Measurements from ENCODE around the gene HK1.
"Not testable (repeated sequence)": the region's sequence is repeated elsewhere in the genome, so short reads cannot be mapped to it uniquely, and the experiment has no call there.

The HK1 gene

DNA sequence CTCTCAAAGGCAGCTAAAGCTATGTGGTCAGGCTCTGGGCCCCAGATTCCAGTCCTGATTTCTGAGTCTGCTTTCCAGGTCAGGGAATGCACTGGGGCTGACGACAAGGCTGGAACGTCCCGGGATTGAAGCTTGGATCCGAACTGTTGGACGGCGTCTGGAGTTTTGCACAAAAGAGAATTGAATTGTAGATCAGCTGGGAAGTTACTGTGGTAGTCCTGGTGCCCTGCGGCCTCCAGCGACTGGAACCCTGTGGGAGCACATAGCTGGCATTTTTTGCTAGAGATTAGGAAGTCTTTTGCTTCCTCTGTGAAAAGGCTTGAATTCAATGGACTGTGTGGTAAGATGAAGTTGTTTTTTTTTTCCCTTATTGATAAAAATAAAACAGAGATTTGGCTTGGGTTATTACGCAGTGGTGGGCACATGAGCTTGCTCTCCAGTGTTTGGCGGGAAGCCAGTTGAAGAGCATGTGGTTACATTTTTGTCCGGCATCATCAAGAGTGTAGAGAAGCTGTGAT, at the start of gene HK1:
Gene HK1 (plus strand): TSS at position 51 of the 518 bp plus-strand sequence.
- DNase-seq (ENCODE audit: insufficient read length, low spot score) (no peak), FAIRE-seq (no peak)

DNA sequence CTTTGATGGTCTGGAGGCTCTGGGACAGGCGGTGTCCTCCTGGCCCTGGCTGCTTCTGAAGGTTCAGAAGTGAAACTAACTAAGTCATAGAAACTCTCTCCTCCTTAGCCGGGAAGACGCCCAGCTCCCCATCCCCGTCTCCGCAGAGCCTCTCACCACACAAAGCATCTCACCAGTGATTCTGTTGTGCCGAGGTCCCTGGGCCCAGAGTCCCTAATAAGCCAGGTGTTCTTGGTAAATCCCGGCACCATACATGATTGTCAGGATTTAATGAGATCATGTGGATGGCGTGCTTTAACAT, 48.7 kb upstream of the HK1 start:
- no peak for DNase-seq (ENCODE audit: insufficient read length, low spot score)

DNA sequence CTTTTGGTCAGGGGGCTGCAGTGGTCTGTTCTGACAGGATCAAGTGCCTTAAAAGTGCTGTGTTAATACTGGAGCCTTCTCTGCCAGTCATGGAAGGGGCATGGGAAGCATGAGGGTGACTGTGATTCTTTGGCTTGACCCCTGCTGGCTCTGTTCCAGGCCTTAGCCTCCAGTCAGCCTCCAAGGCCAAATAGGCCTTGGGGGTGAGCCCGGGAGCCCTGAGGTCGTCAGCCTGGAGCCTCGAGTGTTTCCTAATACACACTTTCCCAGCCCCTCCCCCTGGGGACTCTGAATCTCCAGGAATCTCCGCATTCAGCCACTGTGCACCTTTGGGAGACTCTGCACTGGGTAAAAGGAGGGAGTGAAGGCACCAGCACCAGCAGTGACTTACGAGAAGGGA, 48.2 kb upstream of the HK1 start:
- DNase-seq (ENCODE audit: insufficient read length, low spot score) (no peak), FAIRE-seq (no peak)

More for the DNA sequence above, 48.7 kb upstream of the HK1 start:
- no peak for FAIRE-seq

DNA sequence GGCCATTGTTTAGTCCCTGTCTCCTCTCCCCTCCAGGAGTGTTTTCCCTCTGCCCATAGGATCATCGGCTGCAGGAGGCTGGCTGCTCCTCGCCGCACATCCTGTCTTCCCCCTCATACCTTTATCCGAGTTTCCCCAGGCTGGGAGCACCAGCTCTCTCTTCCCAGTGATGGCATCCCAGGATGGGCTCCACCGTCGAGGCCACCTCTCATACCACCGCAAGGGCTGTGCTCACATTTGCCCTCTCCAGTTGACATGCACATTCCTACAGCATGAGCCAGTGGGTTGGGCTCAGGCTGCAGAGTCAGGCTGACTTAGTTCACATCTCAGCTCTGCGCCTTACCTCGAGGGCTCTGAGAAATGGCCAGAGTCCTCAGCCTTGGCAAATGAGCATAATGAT, 46.0 kb upstream of the HK1 start:
- DNase-seq (ENCODE audit: insufficient read length, low spot score) (peak; percentile 84), FAIRE-seq (peak; percentile 80)

GRCh38 chr10:69232736-69233480, 45.4 kb upstream of the HK1 start:
- FAIRE-seq (no peak), DNase-seq (ENCODE audit: insufficient read length, low spot score) (no peak)

- DNase-seq (ENCODE audit: insufficient read length, low spot score) (no peak), FAIRE-seq (no peak)
Observed at GRCh38 chr10:69234447-69234846, 43.8 kb upstream of the HK1 start.

DNA sequence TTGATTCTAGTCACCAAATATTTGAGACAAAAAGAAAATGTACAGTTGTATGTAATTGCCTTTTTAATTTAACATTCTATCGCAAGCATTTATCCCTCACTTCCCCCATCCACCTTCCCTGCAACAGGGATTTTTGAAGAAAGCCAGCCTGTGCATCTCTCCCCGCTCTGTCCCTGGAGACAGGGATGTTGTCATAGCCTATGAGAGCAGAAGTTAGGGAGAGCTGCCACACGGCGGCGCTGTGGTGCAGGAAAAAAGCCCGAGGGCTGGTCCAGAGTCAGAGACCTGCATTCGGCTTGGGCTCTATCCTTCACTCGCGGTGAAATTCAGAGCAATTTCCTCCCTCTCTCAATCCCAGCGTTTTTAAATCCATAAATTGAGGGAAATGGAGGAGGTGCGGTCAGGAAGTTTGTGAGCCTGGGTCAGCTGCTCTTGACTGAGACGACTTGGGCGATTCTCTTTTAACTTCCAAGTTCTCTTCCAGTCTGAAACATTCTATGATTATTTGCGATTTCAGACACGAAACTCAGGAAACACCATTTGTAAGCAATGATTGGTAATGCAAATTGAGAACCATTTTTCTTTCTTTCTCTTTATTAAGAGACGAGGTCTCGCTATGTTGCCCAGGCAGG, 40.7 kb upstream of the HK1 start:
- DNase-seq (ENCODE audit: insufficient read length, low spot score) (peak; percentile 86), FAIRE-seq (no peak)

GRCh38 chr10:69239136-69239535, 39.2 kb upstream of the HK1 start:
- no peak for DNase-seq (ENCODE audit: insufficient read length, low spot score)
- FAIRE-seq = no peak

DNA sequence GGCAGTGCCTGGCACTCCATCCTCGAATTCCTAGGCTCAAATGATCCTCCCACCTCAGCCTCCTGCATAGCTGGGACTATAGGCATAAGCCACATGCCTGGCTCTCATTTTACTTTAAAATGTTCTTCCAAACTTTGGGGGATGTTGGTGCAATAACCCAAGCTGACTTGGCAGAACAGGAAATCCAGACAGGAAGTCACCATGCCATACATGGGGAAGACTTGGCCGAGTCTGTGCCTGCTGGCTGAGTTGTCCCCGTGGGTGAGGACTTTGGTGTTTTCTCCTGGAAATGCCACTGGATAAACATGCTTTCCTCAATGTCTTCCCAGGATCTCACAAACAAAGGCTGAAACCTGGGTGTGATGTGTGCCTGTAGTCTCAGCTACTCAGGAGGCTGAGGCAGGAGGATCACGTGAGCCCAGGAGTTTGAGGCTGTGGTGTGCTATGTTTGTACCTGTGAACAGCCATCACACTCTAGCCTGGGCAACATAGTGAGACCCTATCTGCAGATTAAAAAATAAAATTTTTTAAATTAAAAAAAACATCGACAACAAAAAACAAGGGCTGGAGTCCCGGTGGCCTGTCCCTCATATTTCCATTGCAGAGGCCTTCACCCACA, 38.4 kb upstream of the HK1 start:
- no peak for FAIRE-seq
- no peak for DNase-seq (ENCODE audit: insufficient read length, low spot score)

GRCh38 chr10:69240455-69240854, 37.8 kb upstream of the HK1 start:
- FAIRE-seq = no peak
- DNase-seq (ENCODE audit: insufficient read length, low spot score) = no peak

- FAIRE-seq = no peak
- no peak for DNase-seq (ENCODE audit: insufficient read length, low spot score)
Observed at GRCh38 chr10:69241575-69241974, 36.7 kb upstream of the HK1 start.

DNA sequence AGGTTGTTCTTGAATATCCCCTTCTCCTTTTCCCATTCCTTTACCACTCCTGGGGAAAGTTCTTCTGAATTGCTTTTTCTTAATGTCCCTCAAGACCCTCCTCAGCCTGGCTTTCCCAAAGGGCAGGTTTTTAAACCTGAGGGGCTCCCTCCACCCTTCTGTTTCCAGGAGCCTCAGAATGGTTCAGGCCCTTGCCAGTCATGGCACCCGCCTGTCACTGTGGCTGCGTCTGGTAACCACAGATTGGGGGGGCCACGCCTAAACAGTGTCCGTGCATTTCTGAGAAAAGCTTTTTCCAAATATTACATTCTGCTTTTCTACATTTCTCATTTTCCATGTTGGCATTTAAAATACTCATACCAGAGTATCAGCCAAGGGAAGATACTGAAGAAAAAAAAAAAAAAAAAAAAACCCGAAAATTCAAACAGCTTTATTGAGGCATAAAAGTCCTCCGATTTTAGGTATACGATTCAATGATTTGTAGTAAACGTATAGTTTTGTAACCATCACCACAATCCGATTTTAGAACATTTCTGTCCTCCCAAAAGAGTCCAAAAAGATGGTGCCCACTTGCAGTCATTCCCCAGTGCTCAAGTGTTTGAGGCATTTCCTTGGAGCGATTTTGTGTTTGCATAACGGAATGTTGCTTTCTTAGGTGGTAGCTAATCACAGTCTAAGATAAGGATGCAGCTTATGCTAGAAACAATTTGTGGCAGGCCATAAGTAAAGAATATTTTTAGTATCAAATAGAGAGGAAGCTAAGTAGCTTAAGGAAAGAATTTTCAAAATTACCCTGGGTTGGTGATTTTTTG, 36.0 kb upstream of the HK1 start:
- FAIRE-seq = no peak
- no peak for DNase-seq (ENCODE audit: insufficient read length, low spot score)

- no peak for DNase-seq (ENCODE audit: insufficient read length, low spot score)
- no peak for FAIRE-seq
Observed at GRCh38 chr10:69242852-69243212, 35.5 kb upstream of the HK1 start.

GRCh38 chr10:69243817-69244216, 34.5 kb upstream of the HK1 start:
- no peak for FAIRE-seq

GRCh38 chr10:69246036-69246435, 32.3 kb upstream of the HK1 start:
- DNase-seq (ENCODE audit: insufficient read length, low spot score) = no peak
- FAIRE-seq = no peak

More at GRCh38 chr10:69243817-69244216, 34.5 kb upstream of the HK1 start:
- DNase-seq (ENCODE audit: insufficient read length, low spot score) = no peak

DNA sequence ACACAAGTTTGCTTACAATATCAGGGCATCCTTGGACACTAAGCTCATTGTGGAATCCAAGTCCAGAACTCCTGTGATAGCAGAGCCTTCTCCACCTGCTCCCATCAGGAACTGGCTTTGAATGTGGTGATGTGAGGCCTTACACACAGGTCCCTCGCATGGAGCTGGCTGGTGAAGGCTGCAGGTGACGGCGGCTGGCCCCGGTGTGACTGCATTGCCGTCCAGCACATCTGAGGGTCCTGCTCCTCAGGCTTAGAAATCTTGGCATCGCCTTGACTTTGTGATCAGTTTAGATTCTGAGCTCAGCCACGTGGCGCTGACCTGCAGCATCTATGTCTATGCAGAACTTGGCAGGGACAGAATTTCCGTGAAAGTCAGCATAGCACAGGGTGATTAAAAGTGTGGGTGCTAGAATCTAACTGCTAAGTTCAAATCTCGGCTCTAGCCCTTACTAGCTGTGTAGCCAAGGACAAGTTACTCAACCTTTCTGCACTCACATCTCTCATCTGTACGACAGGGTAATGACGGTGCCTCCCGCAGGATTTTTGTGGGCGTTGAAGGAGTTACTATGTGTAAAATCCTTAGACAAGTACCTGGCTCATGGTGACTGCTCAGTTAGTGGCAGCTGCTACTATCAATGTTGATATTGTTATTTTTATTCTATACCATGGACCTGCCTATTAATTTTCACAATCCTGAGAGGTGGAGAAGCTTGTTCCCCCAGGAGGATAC, 31.5 kb upstream of the HK1 start:
- no peak for FAIRE-seq

DNA sequence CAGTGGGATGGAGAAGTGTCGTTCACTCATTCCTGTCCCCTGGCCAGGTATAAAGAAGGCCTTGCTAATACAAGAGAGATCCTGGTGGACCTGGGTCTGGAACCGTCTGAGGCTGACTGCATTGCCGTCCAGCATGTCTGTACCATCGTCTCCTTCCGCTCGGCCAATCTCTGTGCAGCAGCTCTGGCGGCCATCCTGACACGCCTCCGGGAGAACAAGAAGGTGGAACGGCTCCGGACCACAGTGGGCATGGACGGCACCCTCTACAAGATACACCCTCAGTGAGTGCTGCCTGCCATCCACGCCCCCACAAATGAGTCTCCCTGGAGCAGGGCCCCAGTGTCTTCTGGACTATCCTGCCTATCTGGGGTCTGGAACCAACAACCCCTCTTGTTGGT, 31.0 kb upstream of the HK1 start:
- DNase-seq (ENCODE audit: insufficient read length, low spot score) (no peak), FAIRE-seq (no peak)

More for the DNA sequence above, 31.5 kb upstream of the HK1 start:
- no peak for DNase-seq (ENCODE audit: insufficient read length, low spot score)

DNA sequence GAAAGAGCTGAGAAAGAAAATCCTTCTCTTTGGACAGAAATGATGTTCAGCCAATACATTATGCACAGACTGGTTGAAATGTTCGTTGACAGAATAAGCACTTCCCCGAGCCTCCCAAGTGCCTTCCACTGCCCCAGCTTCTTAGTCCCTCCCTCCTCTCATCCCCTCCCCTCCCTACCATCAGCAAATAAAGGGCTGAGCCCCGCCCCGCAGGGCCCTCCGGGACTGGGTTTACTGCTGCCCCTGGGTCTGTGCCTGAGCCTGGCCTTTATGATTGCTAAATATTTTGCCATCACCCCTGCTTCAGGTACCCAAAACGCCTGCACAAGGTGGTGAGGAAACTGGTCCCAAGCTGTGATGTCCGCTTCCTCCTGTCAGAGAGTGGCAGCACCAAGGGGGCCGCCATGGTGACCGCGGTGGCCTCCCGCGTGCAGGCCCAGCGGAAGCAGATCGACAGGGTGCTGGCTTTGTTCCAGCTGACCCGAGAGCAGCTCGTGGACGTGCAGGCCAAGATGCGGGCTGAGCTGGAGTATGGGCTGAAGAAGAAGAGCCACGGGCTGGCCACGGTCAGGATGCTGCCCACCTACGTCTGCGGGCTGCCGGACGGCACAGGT, 30.1 kb upstream of the HK1 start:
- FAIRE-seq = no peak
- DNase-seq (ENCODE audit: insufficient read length, low spot score) = no peak

GRCh38 chr10:69250041-69250440, 28.3 kb upstream of the HK1 start:
- DNase-seq (ENCODE audit: insufficient read length, low spot score) = no peak
- no peak for FAIRE-seq

DNA sequence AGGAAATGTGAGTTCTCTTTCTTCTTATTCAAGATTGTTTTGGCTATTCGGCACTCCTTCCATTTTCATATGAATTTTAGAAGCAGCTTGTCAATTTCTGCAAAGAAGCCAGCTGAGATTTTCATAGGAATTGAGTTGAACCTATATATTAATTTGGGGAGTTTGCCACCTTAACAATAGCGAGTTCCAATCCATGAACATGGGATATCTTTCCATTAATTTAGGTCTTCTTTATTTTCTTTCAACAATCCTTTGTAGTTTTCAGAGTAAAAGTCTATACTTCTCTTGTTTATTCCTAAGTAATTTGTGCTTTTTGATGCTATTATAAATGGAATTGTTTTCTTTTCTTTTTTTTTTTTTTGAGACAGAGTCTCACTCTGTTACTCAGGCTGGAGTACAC, 26.9 kb upstream of the HK1 start:
- FAIRE-seq; DNase-seq (ENCODE audit: insufficient read length, low spot score): not testable (repeated sequence)
